Activated T-cell treated with anti-CD3 and anti-CD28 coated beads for 24 hours (primary cell): ENCODE data around the gene ATP1B1.
A peak's percentile ranks its signal among the peaks of the same experiment; 100 is the strongest.

Source experiments
- DNase-seq: peaks from one replicate; pipeline ENCODE4 v3.0.0-alpha.2; 2020; ENCODE audit warnings: low read depth

The ATP1B1 gene

DNA sequence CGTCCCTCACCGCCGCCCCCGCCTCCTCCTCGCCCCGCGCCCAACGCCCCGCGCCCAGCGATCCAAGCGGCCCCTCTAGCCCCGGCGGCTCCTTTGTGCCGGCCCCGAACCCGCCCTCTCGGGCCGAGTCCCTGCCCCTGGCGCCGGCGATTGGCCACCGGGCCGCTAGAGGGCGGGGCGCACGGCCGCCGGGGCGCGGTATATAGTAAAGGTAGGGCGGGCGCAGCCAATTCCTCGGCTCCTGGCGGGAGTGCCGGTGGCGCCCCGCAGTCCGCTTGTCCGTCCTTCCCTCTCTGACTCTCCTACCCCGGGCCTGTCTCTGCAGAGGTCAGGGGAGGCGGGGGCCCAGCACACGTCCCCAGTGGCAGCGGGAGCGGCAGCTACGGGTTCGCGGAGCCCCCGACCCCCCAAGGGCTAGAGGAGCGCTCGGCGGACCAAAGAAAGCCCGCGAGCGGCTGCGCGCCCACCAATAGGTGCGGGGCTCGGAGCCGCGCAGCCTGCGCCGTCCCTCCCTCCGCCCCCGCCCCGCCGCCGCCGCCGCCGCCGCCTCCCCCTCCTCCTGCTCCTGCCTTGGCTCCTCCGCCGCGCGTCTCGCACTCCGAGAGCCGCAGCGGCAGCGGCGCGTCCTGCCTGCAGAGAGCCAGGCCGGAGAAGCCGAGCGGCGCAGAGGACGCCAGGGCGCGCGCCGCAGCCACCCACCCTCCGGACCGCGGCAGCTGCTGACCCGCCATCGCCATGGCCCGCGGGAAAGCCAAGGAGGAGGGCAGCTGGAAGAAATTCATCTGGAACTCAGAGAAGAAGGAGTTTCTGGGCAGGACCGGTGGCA is at the start of gene ATP1B1:
TSS of gene ATP1B1 (plus strand) at position 596 of the 826 bp plus-strand sequence. CDS start at position 736, 140 bp downstream.
- peak; percentile 74 for DNase-seq

DNA sequence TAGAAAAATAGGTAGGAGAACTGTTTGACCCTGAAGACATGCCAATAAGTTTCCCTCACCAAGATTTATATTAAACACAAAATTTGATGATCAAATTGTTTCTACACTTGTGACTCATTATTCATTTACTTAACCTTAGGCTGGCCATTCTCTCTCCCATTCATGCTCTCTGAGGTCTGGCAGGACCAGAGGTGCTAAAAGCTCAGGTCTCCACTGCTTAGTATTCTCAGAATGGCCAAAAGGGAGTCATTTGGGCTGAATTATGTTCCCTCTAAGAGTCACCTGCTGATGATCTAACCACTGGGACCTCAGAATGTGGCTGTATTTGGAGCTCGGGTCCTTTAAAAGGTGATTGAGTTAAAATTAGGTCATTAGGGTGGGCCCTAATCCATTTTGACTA is 47.1 kb upstream of the ATP1B1 start:
- DNase-seq, result no peak

DNA sequence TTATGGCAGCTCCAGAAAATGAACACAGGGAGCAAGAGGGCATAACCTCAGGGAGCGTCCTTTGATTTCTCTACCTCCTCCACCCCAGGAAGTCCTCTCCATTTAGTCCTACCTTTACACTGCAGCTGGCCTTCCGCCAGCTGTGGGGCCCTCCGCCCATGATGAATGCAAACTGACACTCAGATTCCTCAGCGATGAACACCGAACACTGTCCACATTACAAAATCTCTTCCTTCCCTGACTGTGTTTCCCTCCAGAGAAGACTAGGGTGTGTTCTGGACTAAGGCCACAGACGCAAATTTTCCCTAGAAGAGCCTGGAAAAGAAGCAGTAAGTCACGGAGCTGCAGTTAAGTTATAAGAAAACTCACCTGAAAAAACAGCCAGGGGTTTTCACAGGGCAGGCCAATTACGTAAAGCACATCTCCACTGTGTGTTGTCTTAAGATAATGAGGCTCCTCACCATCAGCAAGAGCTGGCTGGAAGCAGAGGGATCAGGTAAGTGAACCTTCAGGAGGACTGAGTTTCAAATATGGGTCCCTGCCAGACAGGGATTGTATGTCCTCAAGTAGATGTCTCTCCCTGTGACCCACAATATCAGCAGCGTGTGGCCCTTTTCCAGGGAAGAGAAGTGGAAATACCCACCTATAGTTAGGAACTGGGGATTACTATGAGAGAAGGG is 46.3 kb upstream of the ATP1B1 start:
- no peak for DNase-seq

DNA sequence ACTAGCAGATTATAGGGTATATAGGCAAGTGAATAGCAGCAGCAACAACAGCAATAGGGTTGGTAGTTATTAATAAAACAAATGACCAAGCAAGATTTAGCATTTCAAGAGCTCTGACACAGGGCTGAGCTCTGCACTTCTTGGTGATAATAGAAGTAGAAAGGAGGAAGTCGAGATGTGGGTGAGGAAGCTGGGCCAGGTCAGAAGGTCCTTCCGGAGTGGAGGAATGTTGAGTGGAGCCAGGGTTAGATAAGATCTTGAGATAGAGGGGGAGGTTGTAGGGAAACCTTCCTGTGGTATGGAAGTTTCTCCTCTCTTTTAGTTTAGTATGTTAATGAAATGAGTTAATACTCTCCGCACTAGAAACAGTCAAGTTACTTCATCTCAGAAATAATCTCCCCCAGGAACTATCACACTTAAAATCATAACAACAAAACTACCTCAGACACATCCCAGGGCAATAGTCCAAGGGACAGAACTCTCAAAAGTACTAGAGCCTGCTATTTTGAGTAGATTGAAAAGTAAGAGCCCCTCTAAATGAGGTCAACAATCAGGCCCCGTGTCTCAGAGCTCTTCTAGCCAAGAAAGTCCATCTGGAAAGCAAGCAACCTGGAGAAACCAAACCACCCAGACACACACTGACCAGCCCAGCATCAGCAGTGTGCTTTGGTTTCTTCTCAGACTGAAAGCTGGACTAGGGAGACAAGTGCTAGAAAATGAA is 45.4 kb upstream of the ATP1B1 start:
- no peak for DNase-seq

DNA sequence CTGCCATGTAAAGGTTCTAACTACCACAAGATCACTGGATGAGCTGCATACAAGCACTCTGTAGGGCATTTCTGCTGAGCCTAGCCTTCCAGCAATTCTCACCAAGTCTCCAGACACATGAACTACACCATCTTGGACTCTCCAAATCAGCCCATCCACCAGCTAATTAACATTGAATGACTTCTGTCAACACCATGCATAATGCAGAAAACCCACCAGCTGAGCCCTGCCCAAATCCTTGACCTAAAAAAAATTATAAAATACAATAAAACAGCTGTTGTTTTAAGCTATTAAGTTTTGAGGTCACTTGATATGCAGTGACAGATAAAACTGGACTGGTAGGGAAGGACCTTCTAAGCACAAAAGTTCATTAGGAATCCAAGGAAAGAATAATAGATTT is 44.3 kb upstream of the ATP1B1 start:
- no peak for DNase-seq

DNA sequence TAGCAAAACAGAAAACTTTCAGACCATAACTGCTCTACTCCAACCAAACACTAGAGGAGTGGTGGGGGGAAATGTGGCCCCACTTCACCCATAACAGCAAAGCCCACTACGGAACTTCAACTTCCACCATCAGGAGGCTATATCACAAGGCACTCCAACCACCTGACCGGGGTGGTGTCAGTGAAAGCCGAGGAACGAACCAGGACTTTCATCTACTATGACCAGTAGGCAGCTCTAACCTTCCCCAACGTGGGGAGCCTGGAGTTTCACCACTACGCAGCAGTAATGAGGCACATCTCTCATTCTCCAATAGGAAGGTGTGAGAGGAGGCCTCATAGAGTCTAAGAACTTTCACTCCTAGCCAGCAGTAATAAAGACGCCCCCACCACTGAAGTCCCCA is 42.4 kb upstream of the ATP1B1 start:
- DNase-seq, result no peak

DNA sequence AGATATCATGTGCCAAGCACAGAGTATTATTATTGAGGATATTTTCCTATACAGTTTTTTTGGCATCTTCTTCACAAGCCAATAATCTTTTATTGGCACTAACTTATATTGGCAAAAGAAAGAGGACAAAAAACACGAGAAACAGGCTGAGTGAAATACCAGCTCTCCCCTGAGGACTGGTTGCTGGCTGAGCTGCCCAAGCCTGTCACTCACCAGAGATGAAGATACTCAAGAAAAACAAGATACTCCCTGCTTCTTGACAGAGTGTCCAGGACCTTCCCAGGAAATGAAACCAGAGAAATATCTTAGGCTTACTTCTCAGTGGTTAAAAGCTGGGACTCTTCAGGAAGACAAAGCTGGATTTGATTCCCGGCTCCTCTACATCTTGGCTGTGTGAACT is 35.9 kb upstream of the ATP1B1 start:
- DNase-seq, result no peak

DNA sequence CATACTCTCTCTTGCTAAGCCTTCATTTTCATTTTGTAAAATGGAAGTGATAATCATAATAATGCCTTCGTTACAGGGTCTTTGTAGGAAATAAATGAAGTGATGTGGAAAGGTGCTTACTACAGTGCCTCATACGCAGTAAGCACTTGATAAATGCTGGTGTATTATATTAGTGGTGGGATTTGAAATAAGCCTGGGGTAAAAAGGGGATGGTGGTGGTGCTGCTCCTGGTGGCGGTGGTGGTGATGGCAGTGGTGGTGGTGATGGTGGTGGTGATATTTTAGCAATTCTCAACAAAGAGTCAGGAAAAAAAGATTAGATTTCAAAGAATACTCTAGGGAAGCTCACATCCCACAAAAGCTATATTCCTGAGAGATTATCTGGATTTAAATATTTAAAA is 35.5 kb upstream of the ATP1B1 start:
- no peak for DNase-seq

DNA sequence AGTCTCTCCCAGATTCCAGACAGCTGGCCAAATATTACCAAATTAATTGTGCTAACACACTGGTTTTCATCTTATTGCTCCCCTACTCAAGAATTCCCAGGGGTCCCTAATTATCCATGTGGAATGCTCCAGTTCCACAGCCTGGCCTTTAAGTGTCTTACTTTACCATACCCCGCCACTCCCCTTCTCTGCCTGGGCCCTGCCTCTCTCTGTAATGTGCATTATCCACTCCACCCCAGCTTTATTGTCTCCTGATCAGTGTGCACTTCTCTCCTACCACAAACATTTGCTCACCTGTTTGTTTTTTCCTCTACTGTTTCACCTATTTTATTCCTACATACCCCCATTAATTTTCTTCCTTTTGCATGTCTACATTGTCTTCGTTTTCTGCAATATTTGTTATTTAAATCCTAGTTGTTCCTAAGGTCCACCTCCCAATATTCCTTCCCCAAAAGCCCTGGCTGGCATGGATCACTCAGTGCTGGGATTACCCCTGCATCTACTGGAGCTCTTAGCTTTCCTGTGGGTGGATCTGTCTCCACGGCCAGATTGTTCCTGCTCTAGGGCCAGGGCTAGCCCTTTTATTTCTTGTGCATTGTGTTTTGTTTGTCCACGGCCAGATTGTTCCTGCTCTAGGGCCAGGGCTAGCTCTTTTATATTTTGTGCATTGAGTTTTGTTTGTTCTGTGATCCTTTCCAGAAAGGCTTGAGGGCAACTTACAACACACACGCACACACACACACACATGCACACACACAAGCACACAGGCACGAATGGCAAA is 33.4 kb upstream of the ATP1B1 start:
- no peak for DNase-seq

DNA sequence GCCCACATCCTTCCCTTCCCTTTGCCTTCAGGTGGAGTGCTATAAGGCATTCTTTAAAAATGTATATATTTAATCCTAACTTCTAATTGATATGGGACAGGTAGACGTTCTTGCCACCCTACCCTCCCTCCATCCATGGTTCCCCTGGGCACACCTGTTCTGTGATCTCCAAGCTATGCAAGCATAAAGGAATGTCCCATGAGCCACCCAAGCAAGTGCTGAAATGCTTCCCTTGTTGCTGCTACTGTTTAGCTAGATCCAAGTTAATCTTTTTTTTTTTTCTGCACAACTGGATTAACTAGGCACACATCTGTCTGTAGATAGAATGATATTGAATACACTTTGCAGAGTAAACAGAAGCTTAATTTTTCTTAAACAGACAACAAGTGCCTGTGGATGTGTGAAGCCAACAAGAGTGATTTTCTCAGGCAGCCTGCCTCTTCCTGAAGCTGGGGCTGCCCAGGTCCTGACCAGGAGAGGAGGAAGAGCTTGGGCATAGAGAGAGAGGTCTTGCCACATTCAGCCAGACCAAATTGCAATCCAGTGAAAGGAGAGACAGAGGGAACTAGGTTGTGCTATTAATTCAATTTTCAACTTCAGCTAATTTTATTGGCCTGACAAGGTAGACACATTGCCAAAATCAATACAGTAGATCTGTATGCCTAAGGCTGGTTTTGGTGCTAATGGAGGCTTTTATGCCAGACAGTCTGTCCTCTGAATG is 28.2 kb upstream of the ATP1B1 start:
- no peak for DNase-seq

DNA sequence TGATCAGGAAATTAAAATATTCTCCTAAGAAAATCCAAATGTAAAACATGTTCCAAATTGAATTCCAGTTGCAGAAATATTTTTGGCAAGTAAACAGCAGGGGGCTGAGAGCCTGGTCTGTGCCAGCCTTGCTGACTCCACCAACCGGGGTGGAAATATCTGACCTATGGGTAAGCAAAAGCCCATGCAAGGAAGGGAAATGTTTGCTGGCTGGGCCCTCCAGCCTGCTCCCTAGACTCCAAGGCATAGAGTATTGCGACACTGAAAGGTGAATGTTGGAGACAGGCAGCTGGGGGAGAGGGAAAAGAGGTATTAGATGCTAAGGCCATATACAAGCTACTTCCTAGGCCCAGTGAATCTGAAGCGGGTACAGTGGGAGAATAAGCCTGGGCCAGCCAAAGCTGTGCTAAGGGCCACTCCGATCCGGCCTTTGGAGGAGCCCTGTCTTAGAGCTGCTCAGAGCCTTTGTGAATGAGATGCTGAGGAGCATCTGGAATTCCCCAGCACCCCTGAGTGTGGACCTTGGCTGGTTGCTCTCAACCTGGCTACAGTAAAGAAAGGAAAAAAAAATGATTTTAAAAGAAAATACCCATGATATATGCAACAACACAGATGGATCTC is 24.9 kb upstream of the ATP1B1 start:
- DNase-seq, result no peak

DNA sequence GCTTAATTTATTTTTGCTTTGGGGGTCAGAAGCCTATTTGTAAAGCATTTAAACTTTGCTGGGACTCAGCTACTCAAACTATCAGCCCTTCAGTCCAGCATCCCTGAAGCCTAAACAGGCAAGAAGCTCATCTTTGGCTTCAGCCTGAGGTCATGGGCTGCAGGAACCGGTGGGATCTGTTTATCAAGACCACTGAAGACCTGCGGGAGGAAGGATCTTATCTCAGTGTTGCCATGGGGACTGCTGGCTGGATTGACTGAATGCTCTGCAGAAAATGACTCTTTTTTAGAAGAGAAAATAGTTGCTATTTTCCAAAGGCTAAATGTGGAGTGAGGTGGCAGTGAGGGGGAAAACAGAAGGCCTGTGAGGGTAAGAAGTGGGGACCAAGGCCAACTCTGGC is 20.6 kb upstream of the ATP1B1 start:
- DNase-seq, result no peak

DNA sequence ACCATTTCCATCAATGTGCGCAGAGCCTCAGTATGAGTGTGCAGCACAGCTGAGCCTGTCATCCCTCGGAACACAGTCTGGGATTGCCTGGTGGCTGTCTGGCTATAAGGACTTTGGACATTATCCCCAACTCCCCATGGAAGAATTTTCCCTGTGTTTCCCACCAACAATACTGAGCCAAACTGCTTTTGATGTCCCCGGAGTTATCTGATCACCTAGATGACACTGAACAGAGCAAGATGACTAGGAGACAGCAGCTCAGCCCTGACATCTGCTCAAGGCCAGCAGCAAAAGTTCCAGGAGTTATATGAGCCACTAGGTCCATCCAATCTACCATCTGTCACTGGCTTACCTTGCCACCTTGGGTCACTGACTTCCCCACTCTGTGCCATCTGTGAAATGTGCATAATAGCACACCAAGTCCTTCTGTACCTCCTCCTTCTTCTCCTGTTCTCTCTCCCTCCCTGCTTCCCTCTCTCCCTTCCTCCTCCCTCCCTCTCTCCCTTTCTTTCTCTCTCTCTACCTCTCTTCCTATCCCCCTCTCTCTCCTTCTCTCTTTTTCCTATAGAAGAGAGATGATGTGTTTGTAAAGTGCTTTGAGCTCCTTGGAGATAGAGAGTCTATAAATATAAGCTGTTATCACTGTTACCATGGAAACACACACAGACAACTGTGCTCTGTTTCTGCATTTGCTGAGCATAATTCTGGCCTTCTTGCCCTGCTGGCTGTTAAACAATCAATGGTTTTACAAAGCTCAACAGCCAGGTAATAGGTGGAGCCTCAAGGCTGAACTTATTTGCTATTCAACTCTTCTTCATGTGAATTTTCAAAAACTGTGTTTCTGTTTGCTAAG is 19.7 kb upstream of the ATP1B1 start:
- DNase-seq, result no peak

DNA sequence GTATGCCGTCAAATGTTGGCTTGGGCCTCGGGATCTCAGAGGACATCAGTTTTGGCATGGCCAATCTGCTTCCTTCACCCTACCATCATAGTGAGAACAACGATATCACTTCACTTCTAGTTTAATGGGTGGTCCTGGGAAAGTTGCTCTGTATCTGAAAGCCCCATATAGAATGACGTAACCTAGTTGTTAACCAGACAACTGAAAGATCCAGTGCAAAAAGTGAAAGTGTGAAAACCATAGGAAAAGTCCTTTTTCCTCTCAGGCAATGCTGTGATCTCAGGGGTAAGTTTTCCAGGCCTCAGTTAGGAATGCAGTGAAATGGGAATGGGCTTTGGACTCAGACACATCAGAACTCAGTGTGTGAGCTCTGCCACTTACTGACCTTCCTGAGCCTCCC is 18.6 kb upstream of the ATP1B1 start:
- no peak for DNase-seq

DNA sequence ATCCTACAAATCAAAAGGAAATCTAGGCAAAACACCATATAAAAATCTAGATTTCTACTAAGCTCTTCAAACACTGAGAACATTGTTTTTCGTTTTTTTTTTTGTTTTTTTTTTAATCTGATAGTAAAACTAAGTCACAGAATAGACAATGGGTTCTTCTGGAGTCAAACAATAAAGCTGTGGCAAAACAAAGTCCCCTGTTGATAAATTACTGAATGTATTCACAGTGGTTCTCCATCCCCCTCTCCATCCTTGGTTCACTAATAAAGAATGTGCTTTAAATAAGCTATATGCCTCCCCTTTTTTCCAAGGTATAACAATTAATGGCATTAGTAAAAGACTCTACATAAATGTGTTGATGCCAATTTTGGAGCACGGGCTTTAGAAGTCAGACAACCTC is 16.7 kb upstream of the ATP1B1 start:
- DNase-seq, result no peak

DNA sequence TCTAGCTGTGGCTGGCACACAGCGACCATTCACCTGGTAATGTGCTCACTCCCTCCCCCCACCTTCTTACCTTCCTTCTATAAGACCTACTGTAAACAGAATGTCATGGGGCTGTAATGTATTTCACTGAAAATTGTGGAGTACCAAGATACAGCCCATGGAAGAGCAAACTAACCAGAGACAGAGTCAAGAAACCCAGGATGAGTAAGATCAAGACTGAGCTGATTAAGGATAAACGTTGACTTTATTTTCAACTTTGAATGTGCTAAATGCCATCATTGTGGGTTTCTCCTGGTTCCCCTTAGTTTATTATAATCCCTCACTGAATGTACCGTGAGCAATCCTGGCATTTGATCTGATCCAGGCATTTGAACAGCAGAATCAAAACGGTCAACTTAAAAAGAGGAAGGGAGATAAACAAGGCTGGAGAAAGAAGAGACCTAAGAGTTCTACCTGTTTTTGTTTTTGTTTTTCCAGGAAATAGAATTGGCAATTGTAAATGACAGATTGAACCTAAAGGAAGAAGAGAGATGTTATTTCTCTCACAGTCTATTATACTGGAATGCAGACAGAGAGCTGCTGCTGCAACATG is 16.1 kb upstream of the ATP1B1 start:
- DNase-seq, result no peak

DNA sequence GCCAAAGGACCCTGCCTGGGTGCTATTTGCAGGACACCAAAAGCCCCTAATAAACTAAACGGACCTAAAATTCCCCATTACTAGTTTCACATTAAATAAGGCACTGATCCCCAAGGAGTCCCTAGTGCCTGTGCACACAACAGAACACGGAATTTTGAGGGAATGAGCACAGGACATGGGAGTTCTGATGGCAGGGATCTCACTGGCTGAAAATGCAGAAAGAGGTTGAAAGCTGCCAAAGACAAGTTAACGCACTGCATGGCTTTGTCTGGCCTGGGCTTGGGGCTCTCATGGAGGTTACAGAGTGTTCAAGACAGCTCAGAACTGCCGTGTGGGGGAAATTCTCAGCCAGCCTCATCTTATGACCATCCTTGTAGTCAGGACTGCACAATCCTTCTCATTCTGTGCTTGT is 15.6 kb upstream of the ATP1B1 start:
- DNase-seq, result no peak

DNA sequence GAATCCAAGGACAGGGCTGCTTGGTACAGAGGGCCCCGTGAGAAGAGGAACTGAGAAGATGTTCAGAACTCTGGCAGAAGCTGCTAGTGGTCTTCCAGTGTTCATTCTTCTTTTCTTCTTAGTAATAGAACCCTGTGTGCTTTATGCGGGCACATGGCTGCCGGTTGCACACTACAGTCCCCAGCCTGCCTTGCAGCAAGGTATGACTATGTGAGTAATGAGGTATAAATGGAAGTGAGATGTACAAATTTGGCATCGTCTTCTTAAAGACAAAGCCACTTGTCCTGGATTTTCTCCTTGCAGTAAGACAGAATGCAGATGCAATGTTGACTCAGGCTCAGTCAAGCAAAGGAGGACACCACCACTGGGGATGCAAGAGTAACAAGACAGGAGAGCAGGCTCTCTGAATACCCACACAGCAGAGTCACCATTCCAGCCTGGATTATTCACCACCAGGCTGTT is 15.0 kb upstream of the ATP1B1 start:
- no peak for DNase-seq

DNA sequence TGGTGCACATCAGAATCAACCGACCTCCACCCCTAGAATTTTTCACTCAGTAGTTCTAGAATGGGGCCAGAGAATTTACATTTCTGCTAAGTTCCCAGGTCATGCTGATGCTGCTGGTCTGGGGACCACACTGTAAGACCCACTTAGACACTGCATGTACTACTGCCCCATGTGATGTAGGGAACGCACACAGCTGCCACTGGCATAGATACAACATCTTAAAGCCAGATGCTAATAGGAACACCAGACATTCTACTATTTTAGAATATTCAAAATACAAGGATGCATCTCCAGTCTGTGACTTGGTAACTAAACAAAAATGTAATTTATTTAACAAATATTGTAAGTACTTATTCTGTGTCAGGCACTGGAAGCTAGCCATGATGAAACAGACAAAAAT is 14.1 kb upstream of the ATP1B1 start:
- DNase-seq, result no peak
